Esophagus squamous epithelium (tissue), 5 donors: Measurements from ENCODE around the gene SLC16A12. TPM values are rescaled to one million over a fixed set of nuclear protein-coding genes. Genes with fewer than 3 reads are reported as not detected.
A peak's percentile ranks its signal among the peaks of the same experiment; 100 is the strongest.

ENCODE experiments used
- DNase-seq: peaks from one replicate; lab custom pipeline; 2025; lab: John Stamatoyannopoulos, UW
- H3K27ac ChIP-seq, 4 donors: fragments of 200-600 bp; sonication (generic); one replicate each; pipeline ENCODE4 v1.5.1; 2016 to 2019; ENCODE audit warnings: mild to moderate bottlenecking in 1 of 4
- H3K27me3 ChIP-seq, 4 donors: fragments of 200-600 bp; sonication (generic); 1 replicate in 3 of 4; 2 replicates in 1 of 4; pipeline versions ENCODE4 v1.5.1 to v1.6.0; 2017 to 2021; ENCODE audit warnings: antibody characterized with exemption in 1 of 4
- H3K36me3 ChIP-seq, 3 donors: fragments of 200-600 bp; sonication (generic); one replicate each; pipeline ENCODE4 v1.5.1; 2016 to 2019
- H3K4me1 ChIP-seq, 3 donors: fragments of 200-600 bp; sonication (generic); one replicate each; pipeline ENCODE4 v1.5.1; 2017 to 2019
- H3K4me3 ChIP-seq, 4 donors: fragments of 200-600 bp; sonication (generic); 1 replicate in 3 of 4; 2 replicates in 1 of 4; pipeline ENCODE4 v1.5.1; 2016 to 2019; ENCODE audit warnings: mild to moderate bottlenecking in 2 of 4, moderate library complexity in 1 of 4
- H3K9me3 ChIP-seq, 3 donors: fragments of 200-600 bp; sonication (generic); one replicate each; pipeline ENCODE4 v1.5.1; 2016 to 2019
- POLR2A ChIP-seq, 4 donors: fragments of 450-650 bp; IDR thresholded peaks; one replicate each; pipeline ENCODE4 v1.6.1; 2017; ENCODE audit warnings: antibody characterized with exemption in 4 of 4, mild to moderate bottlenecking in 4 of 4, moderate library complexity in 3 of 4
- WGBS, 2 donors: methylation state at CpG; one replicate each; pipeline ENCODE4 v1.1.5; 2018; 5-methylcytosine and 5-hydroxymethylcytosine counted together
- intact Hi-C: fragments of 100-400 bp; cut with DNase I; formaldehyde crosslinking; loops from one replicate; pipeline ENCODE4 v1.15.0; 2022
- total RNA-seq, 4 donors: library from RNA; depleted of rRNA; stranded (reverse); fragments of >200 nt; gene quantifications; one replicate each; pipeline ENCODE4 v1.1.0, GENCODE V29; 2016
- TF ChIP-seq, protein P1 (sequence below), 6 experiments: fragments of 450-650 bp in 4 of 6; fragments of 200-600 bp in 2 of 6; sonication (generic) in 2 of 6; IDR thresholded peaks; one replicate each; pipeline ENCODE4 v1.5.1; 2016 to 2019; ENCODE audit warnings: antibody characterized with exemption in 6 of 6, mild to moderate bottlenecking in 4 of 6, moderate library complexity in 4 of 6
- donor health status: DM: yes; HTN: yes; CAD: no.

SLC16A12 gene
- total RNA-seq, 4 donors from 2014 or later, result 0.18 to 1.3 (median 0.23) TPM; not detected in 1

DNA sequence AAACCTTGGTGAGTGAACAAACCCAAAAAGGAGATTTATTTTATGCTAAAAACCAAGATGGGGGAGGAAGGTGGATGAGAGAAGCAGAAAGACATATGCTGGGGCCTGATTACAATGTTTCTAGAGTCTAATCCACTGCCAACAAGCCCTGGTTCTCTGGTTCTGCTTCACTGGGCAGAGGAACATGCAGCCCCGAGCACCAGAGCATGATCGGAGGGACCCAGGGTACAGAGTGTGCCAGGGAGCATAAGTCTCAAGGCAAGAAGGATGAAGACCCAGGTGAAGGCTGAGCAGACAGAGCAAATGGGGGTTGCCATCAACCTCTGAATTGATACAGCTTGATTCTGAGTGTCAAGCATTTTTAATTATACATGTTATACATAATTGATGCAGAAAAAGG, 30.7 kb downstream of the SLC16A12 start:
- intact Hi-C loops, result no loop called here
- no peaks in the 10 kb centered on the region for H3K36me3 ChIP-seq
- peaks cover 0 to 10% (median 0%) of the 10 kb centered on the region in 4 donors for H3K27me3 ChIP-seq
- 69 to 86% methylated on average over 2 of the region's 2 CpGs for WGBS, 2 donors
- no peaks in the 10 kb centered on the region for H3K4me1 ChIP-seq
- H3K4me3 ChIP-seq, result no peak overlapping the region
- no peak overlapping the region for H3K27ac ChIP-seq
- H3K9me3 ChIP-seq, result no peaks in the 10 kb centered on the region
- no peak for DNase-seq
- TF ChIP-seq, protein P1, sequence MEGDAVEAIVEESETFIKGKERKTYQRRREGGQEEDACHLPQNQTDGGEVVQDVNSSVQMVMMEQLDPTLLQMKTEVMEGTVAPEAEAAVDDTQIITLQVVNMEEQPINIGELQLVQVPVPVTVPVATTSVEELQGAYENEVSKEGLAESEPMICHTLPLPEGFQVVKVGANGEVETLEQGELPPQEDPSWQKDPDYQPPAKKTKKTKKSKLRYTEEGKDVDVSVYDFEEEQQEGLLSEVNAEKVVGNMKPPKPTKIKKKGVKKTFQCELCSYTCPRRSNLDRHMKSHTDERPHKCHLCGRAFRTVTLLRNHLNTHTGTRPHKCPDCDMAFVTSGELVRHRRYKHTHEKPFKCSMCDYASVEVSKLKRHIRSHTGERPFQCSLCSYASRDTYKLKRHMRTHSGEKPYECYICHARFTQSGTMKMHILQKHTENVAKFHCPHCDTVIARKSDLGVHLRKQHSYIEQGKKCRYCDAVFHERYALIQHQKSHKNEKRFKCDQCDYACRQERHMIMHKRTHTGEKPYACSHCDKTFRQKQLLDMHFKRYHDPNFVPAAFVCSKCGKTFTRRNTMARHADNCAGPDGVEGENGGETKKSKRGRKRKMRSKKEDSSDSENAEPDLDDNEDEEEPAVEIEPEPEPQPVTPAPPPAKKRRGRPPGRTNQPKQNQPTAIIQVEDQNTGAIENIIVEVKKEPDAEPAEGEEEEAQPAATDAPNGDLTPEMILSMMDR (IDR thresholded peaks at IDR 0.05), result no peak
- TF ChIP-seq POLR2A (IDR thresholded peaks at IDR 0.05), result no peak

DNA sequence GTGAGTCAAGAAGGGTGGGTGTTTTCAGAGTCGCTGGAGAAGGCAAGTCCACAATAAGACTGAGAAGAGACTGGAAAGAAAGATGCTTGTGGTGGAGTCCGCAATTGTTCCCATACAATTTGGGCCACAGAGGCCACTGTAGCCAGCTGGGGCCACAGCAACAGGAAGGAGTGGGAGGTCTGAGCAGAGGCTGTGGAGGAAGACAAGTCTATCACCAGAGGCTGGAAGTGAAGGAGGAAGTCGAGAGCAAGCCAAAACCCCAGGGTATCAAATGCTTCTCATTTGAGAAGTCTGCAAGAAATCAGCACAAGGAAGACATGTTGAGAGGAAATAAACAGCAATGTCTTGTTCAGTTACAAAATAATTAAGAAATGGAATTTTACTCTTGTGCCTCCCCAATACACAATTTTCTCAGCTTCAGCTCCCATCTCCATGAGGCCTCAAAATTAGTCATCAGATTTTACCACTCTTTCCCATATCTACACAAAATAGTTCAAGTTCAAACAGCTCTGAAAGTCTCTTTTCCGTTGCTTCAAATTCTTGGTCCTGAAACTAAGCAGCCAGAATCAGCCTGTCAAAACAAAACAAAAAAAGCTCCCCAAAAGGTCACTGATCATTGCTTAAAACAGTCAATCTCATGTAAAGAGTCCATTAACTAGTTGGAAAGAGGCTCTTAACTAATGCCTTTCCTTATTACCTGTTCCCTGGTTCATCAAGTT, 31.6 kb downstream of the SLC16A12 start:
- 62 to 63% methylated on average over 4 of the region's 4 CpGs for WGBS, 2 donors
- H3K9me3 ChIP-seq, result no peaks in the 10 kb centered on the region
- no peak for DNase-seq
- no peak overlapping the region for H3K27ac ChIP-seq
- TF ChIP-seq, protein P1 (IDR thresholded peaks at IDR 0.05), result no peak
- no peak for TF ChIP-seq POLR2A (IDR thresholded peaks at IDR 0.05)
- intact Hi-C loops, result no loop called here
- peaks cover 0 to 10% (median 0%) of the 10 kb centered on the region in 4 donors for H3K27me3 ChIP-seq
- no peaks in the 10 kb centered on the region for H3K4me1 ChIP-seq
- H3K36me3 ChIP-seq, result no peaks in the 10 kb centered on the region
- no peak overlapping the region for H3K4me3 ChIP-seq

DNA sequence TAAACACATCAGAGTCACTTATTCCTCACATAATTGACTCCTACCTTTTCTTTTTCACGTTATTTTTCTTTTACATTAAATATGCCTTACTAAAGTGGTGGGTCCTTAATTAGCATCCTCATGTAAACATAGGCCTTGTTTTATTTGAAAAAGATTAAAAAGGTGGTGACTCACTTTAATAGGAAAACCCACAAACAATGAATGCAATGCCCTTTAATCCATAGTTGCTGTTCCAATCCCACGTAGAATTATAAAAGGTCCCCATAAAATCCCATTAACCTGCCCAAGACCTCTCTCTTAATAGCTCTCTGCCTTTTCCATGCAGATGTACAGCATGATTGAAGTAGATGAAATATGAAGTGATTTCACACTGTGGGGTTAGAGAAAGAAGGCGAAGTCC, 32.2 kb downstream of the SLC16A12 start:
- H3K4me1 ChIP-seq, result no peaks in the 10 kb centered on the region
- DNase-seq, result no peak
- intact Hi-C loops, result no loop called here
- H3K36me3 ChIP-seq, result no peaks in the 10 kb centered on the region
- 77 to 86% methylated on average over 3 of the region's 3 CpGs for WGBS, 2 donors
- peaks cover 0 to 10% (median 0%) of the 10 kb centered on the region in 4 donors for H3K27me3 ChIP-seq
- H3K9me3 ChIP-seq, result no peaks in the 10 kb centered on the region
- no peak for TF ChIP-seq POLR2A (IDR thresholded peaks at IDR 0.05)
- TF ChIP-seq, protein P1 (IDR thresholded peaks at IDR 0.05), result no peak
- H3K4me3 ChIP-seq, result no peak overlapping the region
- no peak overlapping the region for H3K27ac ChIP-seq

DNA sequence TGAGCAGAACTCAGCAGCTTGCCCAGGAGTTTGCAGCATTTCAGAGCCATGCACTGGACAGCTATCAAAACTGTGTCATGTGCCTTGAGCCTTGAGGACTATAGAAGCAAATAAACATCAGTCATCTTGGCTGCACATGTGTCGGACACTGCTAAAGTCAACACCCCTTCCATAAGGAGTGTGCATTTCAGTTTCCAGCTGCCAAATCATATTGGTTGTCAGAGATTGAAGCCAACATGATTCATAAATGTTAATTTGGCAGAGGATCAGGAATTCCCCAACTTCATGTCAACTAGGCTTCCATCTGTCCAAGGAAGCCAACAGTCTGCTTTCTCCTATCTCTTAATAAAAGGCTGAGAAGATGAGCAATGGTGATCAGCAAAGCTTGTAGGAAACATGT, 32.8 kb downstream of the SLC16A12 start:
- Histone ChIP-seq H3K4me1 (no peaks in the 10 kb centered on the region), H3K4me3 (no peak overlapping the region), H3K27ac (no peak overlapping the region), H3K9me3 (no peaks in the 10 kb centered on the region), H3K36me3 (no peaks in the 10 kb centered on the region), H3K27me3 (peaks cover 0 to 10% (median 0%) of the 10 kb centered on the region in 4 donors)
- TF ChIP-seq, protein P1 (IDR thresholded peaks at IDR 0.05), result no peak
- no peak for TF ChIP-seq POLR2A (IDR thresholded peaks at IDR 0.05)
- DNase-seq, result no peak
- intact Hi-C loops, result no loop called here
- WGBS, 2 donors, result 33% methylated on average over 1 of the region's 1 CpG; no CpG with 5 or more reads in 1 of the 2 donors

DNA sequence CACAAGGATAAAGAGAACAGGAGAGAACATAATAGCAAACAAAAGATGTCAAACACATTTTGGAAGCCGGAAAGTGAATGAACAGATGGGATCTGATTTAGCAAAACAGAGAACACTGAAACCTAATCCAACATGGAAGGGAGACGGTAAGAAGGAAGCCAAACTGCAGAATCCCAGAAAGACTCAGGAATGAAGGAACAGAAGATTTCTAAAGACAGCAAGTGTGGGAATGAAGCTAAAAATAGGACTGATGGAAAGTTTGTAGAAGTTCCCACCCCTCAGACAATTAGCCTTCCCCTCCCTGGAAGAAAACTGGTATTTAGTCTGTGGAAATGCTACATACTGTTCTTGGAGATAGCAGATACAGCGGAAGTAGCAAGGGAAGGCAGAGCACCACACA, 40.8 kb downstream of the SLC16A12 start:
- H3K27me3 ChIP-seq, result no peaks in the 10 kb centered on the region
- no peak for DNase-seq
- no peaks in the 10 kb centered on the region for H3K36me3 ChIP-seq
- H3K4me3 ChIP-seq, result no peak overlapping the region
- TF ChIP-seq POLR2A (IDR thresholded peaks at IDR 0.05), result no peak
- TF ChIP-seq, protein P1 (IDR thresholded peaks at IDR 0.05), result no peak
- intact Hi-C loops, result no loop called here
- 46 to 62% methylated on average over 3 of the region's 3 CpGs for WGBS, 2 donors
- peaks cover 0 to 17% (median 4%) of the 10 kb centered on the region in 3 donors for H3K4me1 ChIP-seq
- peak overlapping the region in 3 of 4 donors; percentile 2 to 61 (median 39) for H3K27ac ChIP-seq
- H3K9me3 ChIP-seq, result no peaks in the 10 kb centered on the region
